ENCODE data around the gene GMEB1.

- no peak for TF ChIP-seq YY1 (IDR thresholded peaks at IDR 0.05; ENCODE audit: insufficient read depth, insufficient read length)
- no peak for TF ChIP-seq SUZ12 (IDR thresholded peaks at IDR 0.05; ENCODE audit: extremely low read depth, insufficient read depth, insufficient read length)
These were observed 68.1 kb downstream of the GMEB1 start, which contains the start of gene YTHDF2 for GRCh38 chr1:28736450-28737306.

All from NT2/D1 (cell line).